DOHH2 (cell line): ENCODE results near the gene SLC30A1.

Experiments
- H3F3A ChIP-seq: fragments of 200-600 bp; sonication (generic), shearing (Covaris generic); 2 replicates; pipeline ENCODE4 v1.6.0; 2016; ENCODE audit warnings: antibody characterized with exemption, mild to moderate bottlenecking; ENCODE audit not compliant: control insufficient read depth, insufficient read depth
- H3K27ac ChIP-seq: fragments of 200-600 bp; sonication (generic); 2 replicates; pipeline ENCODE4 v1.5.1; 2014; ENCODE audit warnings: low read depth, mild to moderate bottlenecking, low read length, moderate library complexity
- H3K27me3 ChIP-seq: fragments of 200-600 bp; sonication (generic); 2 replicates; pipeline ENCODE4 v1.6.1; 2014; ENCODE audit warnings: mild to moderate bottlenecking, low read length, mixed read lengths; ENCODE audit not compliant: control insufficient read depth
- H3K36me3 ChIP-seq: fragments of 200-600 bp; sonication (generic); 2 replicates; pipeline ENCODE4 v1.6.1; 2014; ENCODE audit warnings: mild to moderate bottlenecking, low read length, moderate library complexity, mixed read lengths; ENCODE audit not compliant: control insufficient read depth
- H3K4me1 ChIP-seq: fragments of 200-600 bp; sonication (generic); 2 replicates; pipeline ENCODE4 v1.6.1; 2014; ENCODE audit warnings: mild to moderate bottlenecking, low read length, mixed read lengths; ENCODE audit not compliant: control insufficient read depth
- H3K4me2 ChIP-seq: fragments of 200-600 bp; sonication (generic); 2 replicates; pipeline ENCODE4 v1.6.0; 2014; ENCODE audit warnings: mild to moderate bottlenecking, low read length, moderate library complexity
- H3K4me3 ChIP-seq: fragments of 200-600 bp; sonication (generic); 2 replicates; pipeline ENCODE4 v1.5.1; 2014; ENCODE audit warnings: mild to moderate bottlenecking, low read length, mixed read lengths
- H3K79me2 ChIP-seq: fragments of 200-600 bp; sonication (generic); 2 replicates; pipeline ENCODE4 v1.6.1; 2014; ENCODE audit warnings: mild to moderate bottlenecking, low read length, mixed read lengths; ENCODE audit not compliant: control insufficient read depth
- H3K9me2 ChIP-seq: fragments of 200-600 bp; sonication (generic); replicated peaks from 2 replicates; pipeline ENCODE4 v1.6.1; 2014; ENCODE audit warnings: mild to moderate bottlenecking, low read length, mixed read lengths; ENCODE audit not compliant: control insufficient read depth
- H3K9me3 ChIP-seq: fragments of 200-600 bp; sonication (generic); 2 replicates; pipeline ENCODE4 v1.6.1; 2014; ENCODE audit warnings: antibody characterized with exemption, low read length, mixed read lengths; ENCODE audit not compliant: control insufficient read depth, insufficient read depth
- H4K20me1 ChIP-seq: fragments of 200-600 bp; sonication (generic); 2 replicates; pipeline ENCODE4 v1.6.0; 2014; ENCODE audit warnings: low read depth, mild to moderate bottlenecking, antibody characterized with exemption, low read length, moderate library complexity; ENCODE audit not compliant: control insufficient read depth, insufficient read depth
- CTCF ChIP-seq: fragments of 200-600 bp; sonication (generic); IDR thresholded peaks from one replicate; pipeline ENCODE4 v1.5.1; 2014; ENCODE audit warnings: antibody characterized with exemption, mild to moderate bottlenecking, low read depth, low read length; ENCODE audit not compliant: poor library complexity, severe bottlenecking
- EZH2phosphoT487 ChIP-seq: fragments of 200-600 bp; sonication (generic); IDR thresholded peaks from 2 replicates; pipeline ENCODE4 v1.6.1; 2017; ENCODE audit warnings: borderline replicate concordance, mild to moderate bottlenecking, antibody characterized with exemption, low read length, moderate library complexity, mixed read lengths

The SLC30A1 gene

DNA sequence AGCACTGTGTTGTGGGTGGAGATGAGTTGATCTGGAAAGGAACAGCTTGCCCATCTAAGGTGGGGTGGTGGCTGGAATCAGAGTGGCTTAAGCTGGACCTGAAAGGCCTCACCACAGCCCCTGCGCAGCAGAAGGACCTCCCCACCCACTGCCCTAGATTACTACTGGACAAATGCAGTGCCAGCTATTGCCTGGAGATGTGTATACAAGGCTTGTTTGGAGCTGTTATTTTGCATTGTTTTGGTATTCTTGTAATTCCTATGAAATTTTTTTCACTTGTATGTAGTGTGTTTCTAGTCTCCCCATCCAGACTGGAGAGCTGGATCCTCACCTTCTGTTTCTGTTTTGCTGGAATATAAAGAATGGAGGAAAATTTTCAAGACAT lies 1.3 kb upstream of the SLC30A1 start:
- Histone ChIP-seq H4K20me1 (peaks cover 5% of the 10 kb centered on the region; the same call in 1 of the 2 replicates), H3K4me1 (peaks cover 38% of the 10 kb centered on the region), H3K27ac (no peak overlapping the region), H3K9me3 (no peaks in the 10 kb centered on the region), H3K4me2 (peak overlapping the region; percentile 95), H3F3A (peaks cover 7% of the 10 kb centered on the region), H3K36me3 (peaks cover 13% of the 10 kb centered on the region), H3K4me3 (peak overlapping the region; percentile 98; the same call in 1 of the 2 replicates), H3K27me3 (no peaks in the 10 kb centered on the region), H3K9me2 (no peaks in the 10 kb centered on the region), H3K79me2 (peaks cover 30% of the 10 kb centered on the region)
- no peak for TF ChIP-seq EZH2phosphoT487
- no peak for TF ChIP-seq CTCF

- peaks cover 38% of the 10 kb centered on the region for H3K4me1 ChIP-seq
These were observed 710 bp upstream of the SLC30A1 start for GRCh38 chr1:211579440-211580302.

GRCh38 chr1:211577819-211578639 lies 932 bp downstream of the SLC30A1 start:
- peaks cover 31% of the 10 kb centered on the region for H3K79me2 ChIP-seq
- H3K9me2 ChIP-seq: no peaks in the 10 kb centered on the region
- peak overlapping the region; percentile 95 for H3K4me2 ChIP-seq
- peak overlapping the region; percentile 98 for H3K4me3 ChIP-seq
- TF ChIP-seq EZH2phosphoT487 (no peak), CTCF (peak; percentile 86)
- H3K27me3 ChIP-seq: no peaks in the 10 kb centered on the region
- peaks cover 38% of the 10 kb centered on the region for H3K4me1 ChIP-seq
- H3K9me3 ChIP-seq: no peaks in the 10 kb centered on the region
- H3F3A ChIP-seq: peaks cover 7% of the 10 kb centered on the region
- H3K27ac ChIP-seq: peak overlapping the region; percentile 65
- peaks cover 5% of the 10 kb centered on the region; the same call in 1 of the 2 replicates for H4K20me1 ChIP-seq
- H3K36me3 ChIP-seq: peaks cover 23% of the 10 kb centered on the region

More at GRCh38 chr1:211579440-211580302, 710 bp upstream of the SLC30A1 start:
- TF ChIP-seq CTCF (no peak), EZH2phosphoT487 (no peak)
- Histone ChIP-seq H4K20me1 (peaks cover 5% of the 10 kb centered on the region; the same call in 1 of the 2 replicates), H3K4me3 (peak overlapping the region; percentile 98), H3K4me2 (peak overlapping the region; percentile 95), H3K27me3 (no peaks in the 10 kb centered on the region), H3K27ac (no peak overlapping the region; the same call in 1 of the 2 replicates), H3K79me2 (peaks cover 31% of the 10 kb centered on the region), H3K9me3 (no peaks in the 10 kb centered on the region), H3K36me3 (peaks cover 17% of the 10 kb centered on the region), H3K9me2 (no peaks in the 10 kb centered on the region), H3F3A (peaks cover 7% of the 10 kb centered on the region)
